GM21825 (cell line): ENCODE measurements around the gene ZNF679.
A peak's percentile ranks its signal among the peaks of the same experiment; 100 is the strongest.
"Not testable (repeated sequence)": the region's sequence is repeated elsewhere in the genome, so short reads cannot be mapped to it uniquely, and the experiment has no call there.

ENCODE experiments used
- ATAC-seq: cut with Tn5 transposase; IDR thresholded peaks from one replicate; pipeline ENCODE4 v1.9.1; 2021; ENCODE audit warnings: mild to moderate bottlenecking, moderate library complexity; ENCODE audit not compliant: unreplicated experiment

Gene ZNF679

GRCh38 chr7:64308016-64308270 lies 79.7 kb downstream of the ZNF679 start:
- ATAC-seq: no peak

GRCh38 chr7:64310426-64310825 lies 82.2 kb downstream of the ZNF679 start:
- ATAC-seq: no peak

GRCh38 chr7:64312826-64313225 lies 84.6 kb downstream of the ZNF679 start:
- ATAC-seq: no peak

- peak; percentile 100 for ATAC-seq
Measured at GRCh38 chr7:64313740-64314491, 85.6 kb downstream of the ZNF679 start, which contains the start of gene ZNF736. Gene ZNF736, plus strand, starts transcription at chr7:64313961. Its CDS starts 190 bp downstream, at chr7:64314151.

- no peak for ATAC-seq
Measured at GRCh38 chr7:64314566-64314965, 86.3 kb downstream of the ZNF679 start.

- not testable (repeated sequence) for ATAC-seq
Measured at GRCh38 chr7:64316031-64316742, 87.9 kb downstream of the ZNF679 start.
